KOPT-K1 (cell line): ENCODE measurements around the gene SH3RF3.
A peak's percentile ranks its signal among the peaks of the same experiment; 100 is the strongest.

Experiments
- H3K27ac ChIP-seq: fragments of 200-600 bp; sonication (generic); 2 replicates; pipeline ENCODE4 v1.5.1; 2016; ENCODE audit warnings: antibody characterized with exemption, mild to moderate bottlenecking, low read depth, low read length; ENCODE audit not compliant: poor library complexity, severe bottlenecking
- H3K36me3 ChIP-seq: fragments of 200-600 bp; sonication (generic); 2 replicates; pipeline ENCODE4 v1.5.1; 2017; ENCODE audit warnings: antibody characterized with exemption, mild to moderate bottlenecking, low read length, moderate library complexity; ENCODE audit not compliant: insufficient read depth
- H3K9me3 ChIP-seq: fragments of 200-600 bp; sonication (generic); 2 replicates; pipeline ENCODE4 v1.5.1; 2017; ENCODE audit warnings: antibody characterized with exemption, low read length, mild to moderate bottlenecking; ENCODE audit not compliant: insufficient read depth, poor library complexity, severe bottlenecking

SH3RF3 gene

DNA sequence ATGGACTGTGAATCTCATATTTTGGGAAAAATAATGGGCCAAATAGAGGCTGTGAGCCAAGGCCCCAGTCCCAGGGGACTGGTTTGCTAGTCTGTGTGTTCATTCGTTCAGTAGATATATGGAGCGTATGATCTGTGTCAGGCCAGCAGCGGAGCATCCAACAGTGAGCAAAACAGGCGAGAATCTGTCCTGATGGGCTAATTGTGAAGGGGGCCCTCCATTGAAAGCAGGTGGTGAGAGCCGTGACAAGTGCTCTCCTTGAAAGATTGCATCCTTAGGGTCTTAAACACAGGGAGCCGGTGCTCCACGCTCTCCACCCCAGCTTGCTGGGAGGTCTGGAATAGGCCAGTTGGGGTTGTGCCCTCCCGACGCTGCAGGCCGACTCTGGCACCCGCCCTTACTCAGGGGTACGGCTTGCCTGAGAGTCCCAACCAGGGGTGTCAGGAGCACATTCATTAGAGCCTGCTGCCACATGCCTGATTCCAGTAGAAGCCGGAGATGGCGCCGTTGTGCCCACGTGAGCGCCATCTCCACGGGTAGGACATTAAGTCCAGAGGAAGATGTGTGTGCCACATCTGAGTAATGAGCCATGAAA, 213.3 kb downstream of the SH3RF3 start:
- no peaks in the 10 kb centered on the region for H3K36me3 ChIP-seq
- H3K27ac ChIP-seq = no peak overlapping the region
- H3K9me3 ChIP-seq = no peaks in the 10 kb centered on the region

DNA sequence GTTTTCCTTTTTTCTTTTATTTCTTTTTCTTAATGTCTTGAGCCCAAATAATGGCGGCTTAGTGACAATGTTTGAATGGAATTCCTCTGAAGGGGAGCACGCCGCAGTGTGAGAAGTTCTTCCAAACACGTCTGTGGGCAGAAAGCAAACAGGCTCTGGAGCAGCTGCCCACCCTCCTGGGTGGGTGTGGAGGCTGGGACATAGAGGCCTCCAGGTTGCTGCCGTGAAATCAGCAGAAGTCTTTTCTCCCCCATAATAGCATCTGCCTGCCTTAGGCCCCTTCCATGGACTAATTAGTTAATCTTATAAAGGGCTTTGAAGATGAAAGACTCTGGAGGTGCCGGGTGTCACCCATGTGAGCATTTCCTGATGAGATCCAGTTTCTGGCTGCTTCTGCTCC, 213.9 kb downstream of the SH3RF3 start:
- Histone ChIP-seq H3K9me3 (no peaks in the 10 kb centered on the region), H3K36me3 (no peaks in the 10 kb centered on the region), H3K27ac (no peak overlapping the region)

GRCh38 chr2:109343460-109343859, 214.5 kb downstream of the SH3RF3 start:
- H3K36me3 ChIP-seq = no peaks in the 10 kb centered on the region
- no peaks in the 10 kb centered on the region for H3K9me3 ChIP-seq
- H3K27ac ChIP-seq = no peak overlapping the region

DNA sequence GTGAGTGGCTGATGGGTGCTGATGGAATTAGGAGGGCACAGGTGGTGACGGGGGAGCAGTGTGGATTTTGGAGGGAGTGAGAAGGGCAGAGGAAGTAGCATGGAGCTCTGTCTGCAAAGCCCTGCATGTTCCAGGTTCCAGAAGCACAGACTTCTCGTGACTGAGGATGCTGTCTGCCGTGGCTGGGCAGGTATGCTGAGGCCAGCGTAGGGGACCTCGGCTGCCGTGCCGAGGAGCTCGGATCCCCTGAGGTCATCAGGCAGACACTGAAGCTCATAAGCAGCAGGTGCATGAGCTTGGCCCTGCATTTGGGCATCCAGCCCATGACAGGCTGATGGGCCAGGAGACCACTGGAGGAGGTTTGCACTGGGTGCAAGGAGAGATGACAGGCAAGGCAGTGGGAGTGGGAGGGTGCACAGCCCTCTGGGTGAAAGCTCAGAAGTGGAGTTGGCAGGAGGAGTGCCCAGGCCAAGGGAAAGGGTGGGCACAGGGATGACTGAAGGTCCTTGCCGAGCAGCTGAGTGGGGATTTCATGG, 215.3 kb downstream of the SH3RF3 start:
- H3K36me3 ChIP-seq = no peaks in the 10 kb centered on the region
- no peak overlapping the region for H3K27ac ChIP-seq
- no peaks in the 10 kb centered on the region for H3K9me3 ChIP-seq

GRCh38 chr2:109345091-109345490, 216.1 kb downstream of the SH3RF3 start:
- Histone ChIP-seq H3K36me3 (no peaks in the 10 kb centered on the region), H3K9me3 (no peaks in the 10 kb centered on the region), H3K27ac (no peak overlapping the region)

- Histone ChIP-seq H3K9me3 (no peaks in the 10 kb centered on the region), H3K27ac (no peak overlapping the region), H3K36me3 (no peaks in the 10 kb centered on the region)
Measured at GRCh38 chr2:109345653-109346480, 216.9 kb downstream of the SH3RF3 start.

DNA sequence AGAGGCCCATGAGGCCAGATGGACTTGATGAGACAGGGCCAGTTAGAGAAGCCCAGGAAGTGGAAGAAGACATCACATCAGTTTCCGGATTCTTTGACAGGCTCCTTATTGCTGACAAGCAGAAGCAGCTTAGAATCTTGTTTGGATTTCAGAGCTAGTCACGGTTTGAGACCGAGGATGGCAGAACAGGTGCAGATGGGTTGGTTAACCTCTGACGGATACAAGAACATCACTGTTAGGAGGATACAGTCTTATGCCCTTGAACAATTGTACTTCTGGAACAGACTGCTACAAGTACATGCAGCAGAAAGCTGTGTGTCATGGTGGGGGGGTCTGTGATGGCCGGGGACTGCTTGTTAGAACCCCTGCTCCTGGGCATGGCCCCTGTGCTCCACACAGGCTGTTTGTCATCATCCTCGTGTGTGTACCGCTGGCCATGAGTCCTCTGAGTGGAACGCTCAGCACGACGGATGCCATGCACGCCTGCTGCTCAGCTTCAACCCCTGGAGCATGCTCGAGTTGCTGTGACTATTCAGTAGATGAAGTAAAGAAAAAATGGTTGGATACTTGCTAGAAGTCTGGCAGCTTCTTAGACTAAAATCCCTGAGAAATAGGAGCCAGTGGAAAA, 217.7 kb downstream of the SH3RF3 start:
- Histone ChIP-seq H3K36me3 (no peaks in the 10 kb centered on the region), H3K9me3 (no peaks in the 10 kb centered on the region), H3K27ac (no peak overlapping the region)

DNA sequence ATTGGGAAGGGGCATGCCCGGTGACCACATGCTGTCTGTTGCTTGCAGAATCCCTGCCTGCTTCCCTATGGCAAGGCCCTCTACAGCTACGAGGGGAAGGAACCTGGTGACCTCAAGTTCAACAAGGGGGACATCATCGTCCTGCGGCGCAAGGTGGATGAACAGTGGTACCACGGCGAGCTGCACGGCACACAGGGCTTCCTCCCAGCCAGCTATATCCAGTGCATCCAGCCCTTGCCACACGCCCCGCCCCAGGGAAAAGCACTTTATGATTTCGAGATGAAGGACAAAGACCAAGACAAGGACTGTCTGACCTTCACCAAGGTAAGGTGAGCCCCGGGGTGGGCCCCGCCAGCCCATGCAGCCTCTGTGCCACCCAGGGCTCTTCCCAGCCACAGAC, 218.6 kb downstream of the SH3RF3 start:
- Histone ChIP-seq H3K27ac (no peak overlapping the region), H3K36me3 (no peaks in the 10 kb centered on the region), H3K9me3 (no peaks in the 10 kb centered on the region)

- H3K9me3 ChIP-seq = no peaks in the 10 kb centered on the region
- peak overlapping the region; percentile 37 for H3K27ac ChIP-seq
- no peaks in the 10 kb centered on the region for H3K36me3 ChIP-seq
Measured at GRCh38 chr2:109348190-109348589, 219.2 kb downstream of the SH3RF3 start.

DNA sequence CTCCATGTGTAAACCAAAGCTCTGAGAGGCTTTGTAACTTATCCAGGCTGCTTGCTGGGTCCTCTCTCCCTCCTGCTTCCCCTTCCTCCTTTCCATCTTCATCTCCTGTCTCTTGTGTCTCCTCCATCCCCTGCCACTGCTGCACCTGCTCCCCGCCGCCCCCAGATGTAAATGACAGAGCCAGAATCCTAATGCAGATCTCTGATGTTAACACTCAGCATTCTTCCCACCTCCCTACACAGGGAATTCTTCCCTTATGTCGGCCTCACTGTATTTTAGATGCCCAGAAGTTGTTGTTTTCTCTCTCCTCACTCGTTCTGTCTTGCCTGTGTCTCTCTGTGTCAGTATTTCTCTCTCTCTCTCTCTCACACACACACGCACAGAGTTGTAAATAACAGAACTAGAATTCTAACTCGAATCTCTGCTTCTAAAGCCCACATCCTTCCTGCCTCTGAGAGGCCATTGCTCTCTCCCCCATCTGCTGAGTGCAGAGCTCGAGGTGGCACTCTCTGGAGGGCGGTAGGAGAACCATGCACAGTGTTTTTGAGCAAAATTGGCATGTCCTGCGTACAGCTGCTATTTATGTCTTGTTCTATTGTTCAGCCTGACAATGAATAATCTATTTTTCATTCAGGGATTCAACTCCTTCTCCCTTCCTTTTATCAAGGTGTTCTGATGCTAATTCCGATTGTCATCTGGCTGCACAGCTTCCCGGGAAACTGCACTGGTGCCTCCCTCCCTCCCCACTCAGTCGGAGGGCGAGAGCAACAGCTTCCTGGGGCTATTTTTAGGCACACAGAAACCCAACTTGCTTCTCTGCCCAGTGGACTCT, 219.9 kb downstream of the SH3RF3 start:
- H3K27ac ChIP-seq = peak overlapping the region; percentile 37
- H3K36me3 ChIP-seq = no peaks in the 10 kb centered on the region
- H3K9me3 ChIP-seq = no peaks in the 10 kb centered on the region

- H3K36me3 ChIP-seq = no peaks in the 10 kb centered on the region
- peak overlapping the region; percentile 37 for H3K27ac ChIP-seq
- H3K9me3 ChIP-seq = no peaks in the 10 kb centered on the region
Measured at GRCh38 chr2:109349503-109350465, 220.8 kb downstream of the SH3RF3 start.

DNA sequence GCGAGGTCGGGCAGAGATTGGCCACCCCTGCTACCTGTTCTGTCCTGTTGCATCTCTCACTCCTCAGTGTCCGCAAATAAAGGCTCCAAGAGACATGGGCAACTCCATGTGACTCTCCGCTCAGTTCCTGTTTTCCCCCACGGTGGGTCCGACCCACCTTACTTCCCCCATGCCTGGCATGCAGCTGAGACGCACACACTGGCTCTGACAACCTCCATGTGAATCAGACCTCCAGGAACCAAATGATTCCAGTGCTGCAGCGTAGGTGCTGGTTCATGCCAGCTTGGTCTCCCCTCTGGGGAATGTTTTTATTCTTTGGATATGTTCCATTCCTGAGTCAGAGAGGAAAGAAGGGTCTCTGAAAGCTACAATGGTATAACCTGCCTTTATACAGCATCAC, 221.5 kb downstream of the SH3RF3 start:
- no peaks in the 10 kb centered on the region for H3K36me3 ChIP-seq
- H3K27ac ChIP-seq = peak overlapping the region; percentile 37
- no peaks in the 10 kb centered on the region for H3K9me3 ChIP-seq

DNA sequence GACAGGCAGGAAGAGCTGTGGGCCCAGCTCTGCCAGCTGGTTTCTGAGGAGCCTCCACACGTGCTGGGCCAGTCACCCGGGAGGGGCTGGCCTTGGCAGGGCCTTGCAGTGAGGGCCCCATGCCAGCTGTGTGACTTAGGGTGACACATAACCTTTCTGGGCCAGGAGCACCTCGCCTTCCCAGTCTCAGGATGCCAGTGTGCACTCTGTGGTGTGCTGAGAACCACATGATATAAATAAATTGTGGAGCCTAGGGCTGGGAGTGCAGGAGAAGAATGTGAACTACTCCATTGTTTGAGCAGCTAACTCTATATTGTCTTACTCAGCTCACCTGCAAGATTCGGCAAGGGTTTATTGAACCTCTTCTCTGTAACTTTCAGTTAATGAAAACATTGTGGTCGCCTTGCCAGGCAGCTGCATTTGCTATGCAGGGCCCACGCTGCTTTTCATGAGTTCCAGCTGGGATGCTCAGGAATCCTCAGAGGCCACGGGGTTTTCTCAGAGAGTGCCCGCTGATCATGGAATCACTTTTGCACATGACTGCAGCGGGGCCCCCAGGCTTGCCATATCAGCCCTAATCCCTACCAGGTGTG, 222.3 kb downstream of the SH3RF3 start:
- peak overlapping the region; percentile 35 for H3K27ac ChIP-seq

More for the DNA sequence above, 222.3 kb downstream of the SH3RF3 start:
- H3K36me3 ChIP-seq = no peaks in the 10 kb centered on the region
- no peaks in the 10 kb centered on the region for H3K9me3 ChIP-seq
